HG02981 (cell line): Measurements from ENCODE around the gene RBKS.
"Not testable (repeated sequence)": the region's sequence is repeated elsewhere in the genome, so short reads cannot be mapped to it uniquely, and the experiment has no call there.

Experiments
- ATAC-seq: cut with Tn5 transposase; IDR thresholded peaks from one replicate; pipeline ENCODE4 v1.9.1; 2021; ENCODE audit warnings: mild to moderate bottlenecking, moderate library complexity; ENCODE audit not compliant: unreplicated experiment

RBKS gene

DNA sequence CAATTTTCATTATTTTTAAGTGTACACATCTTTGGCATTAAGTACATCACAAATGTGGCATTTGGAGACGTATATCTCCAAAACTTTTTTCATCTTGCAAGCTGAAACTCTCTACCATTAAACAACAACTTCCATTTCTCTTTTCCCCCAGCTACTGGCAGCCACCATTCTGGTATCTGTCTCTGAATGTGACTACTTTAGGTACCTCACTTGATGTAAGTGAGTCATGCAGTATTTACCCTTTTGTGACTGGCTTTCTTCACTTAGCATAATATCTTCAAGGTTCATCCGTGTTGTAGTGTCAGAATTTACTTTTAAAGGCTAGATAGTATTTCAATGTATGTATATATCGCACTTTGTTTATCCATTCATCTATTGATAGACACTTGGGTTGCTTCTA lies 17.4 kb upstream of the RBKS start:
- no peak for ATAC-seq

DNA sequence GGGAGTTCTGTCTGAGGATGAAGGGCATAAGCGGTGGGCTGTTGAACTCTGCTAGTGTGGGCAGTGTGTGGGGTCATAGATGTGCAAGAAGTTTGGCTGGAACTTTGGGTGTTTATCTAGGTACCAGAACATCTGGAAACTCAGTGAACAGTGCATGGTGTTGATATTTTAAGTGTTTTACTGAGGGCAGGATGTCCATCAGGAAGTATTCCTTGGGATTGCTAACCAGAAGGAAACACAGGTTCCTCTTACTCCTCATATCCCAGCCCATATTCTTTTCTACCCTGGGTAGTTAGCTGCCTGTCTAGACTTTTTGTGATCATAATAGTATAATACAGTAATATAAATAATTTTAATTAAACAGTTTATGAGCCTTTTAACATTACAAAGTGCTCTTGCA lies 15.9 kb upstream of the RBKS start:
- no peak for ATAC-seq

DNA sequence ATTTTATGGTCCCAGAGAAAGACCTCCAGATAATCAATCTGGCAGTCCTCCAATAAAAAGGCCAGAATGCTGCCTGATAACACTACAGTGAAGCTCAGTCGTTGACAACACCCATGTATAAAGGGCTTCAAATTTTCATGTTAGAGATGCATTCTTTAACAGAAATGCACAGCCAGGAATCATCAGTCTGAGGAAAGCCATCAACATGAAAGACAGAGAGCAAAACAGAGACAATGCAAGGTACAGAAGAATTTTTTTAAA lies 14.1 kb upstream of the RBKS start:
- ATAC-seq, result no peak

DNA sequence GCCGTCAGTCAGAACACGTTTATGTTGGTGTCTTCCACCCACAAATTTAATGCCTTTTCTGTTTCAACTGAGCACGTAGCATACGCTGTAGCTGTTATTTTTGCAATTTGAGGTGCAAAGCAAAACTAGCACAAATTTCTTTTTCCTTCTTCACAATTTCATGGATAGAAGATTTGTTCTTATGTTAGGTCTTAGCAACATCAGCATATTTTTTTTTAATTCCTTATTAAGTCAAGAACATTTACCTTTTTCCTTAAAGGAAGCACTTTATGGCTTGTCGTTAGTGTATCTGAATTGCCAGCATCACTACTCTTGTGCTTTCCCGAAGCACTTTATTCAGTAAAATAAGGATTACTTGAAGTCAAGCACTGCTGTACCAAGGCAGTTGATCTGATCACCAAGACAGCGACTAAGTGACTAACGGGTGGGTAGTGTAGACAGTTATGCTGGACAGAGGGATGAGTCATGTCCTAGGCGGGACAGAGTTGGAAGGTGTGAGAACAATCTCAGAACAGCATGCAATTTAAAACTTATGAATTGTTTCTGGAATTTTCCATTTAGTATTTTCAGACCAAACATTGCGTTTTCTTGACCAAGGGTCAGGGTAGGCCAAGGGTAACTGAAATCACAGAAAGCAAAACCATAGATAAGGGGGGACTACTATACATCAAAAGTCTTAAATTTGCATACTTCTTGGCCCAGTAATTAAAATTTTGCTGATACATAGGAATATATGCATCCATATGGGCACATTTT lies 13.6 kb upstream of the RBKS start:
- ATAC-seq, result no peak

DNA sequence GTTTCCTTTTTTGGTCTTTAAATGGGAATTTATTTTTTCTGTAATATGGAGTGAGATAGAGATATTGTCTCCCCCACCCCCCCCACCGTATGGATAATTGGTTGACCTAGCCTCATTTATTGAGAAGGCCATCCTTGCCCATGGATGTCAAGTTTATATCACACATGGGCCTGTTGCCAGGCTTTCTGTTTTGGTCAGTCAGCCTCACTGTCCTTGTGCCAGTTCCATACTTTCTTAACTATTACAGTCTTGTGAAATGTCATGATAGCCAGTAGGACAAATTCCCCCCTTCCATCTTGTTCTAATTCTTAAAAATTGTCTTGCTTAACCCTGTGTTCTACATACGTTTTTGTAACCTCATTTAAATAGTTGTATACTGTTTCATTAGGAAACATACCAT lies 12.8 kb upstream of the RBKS start:
- ATAC-seq, result no peak

DNA sequence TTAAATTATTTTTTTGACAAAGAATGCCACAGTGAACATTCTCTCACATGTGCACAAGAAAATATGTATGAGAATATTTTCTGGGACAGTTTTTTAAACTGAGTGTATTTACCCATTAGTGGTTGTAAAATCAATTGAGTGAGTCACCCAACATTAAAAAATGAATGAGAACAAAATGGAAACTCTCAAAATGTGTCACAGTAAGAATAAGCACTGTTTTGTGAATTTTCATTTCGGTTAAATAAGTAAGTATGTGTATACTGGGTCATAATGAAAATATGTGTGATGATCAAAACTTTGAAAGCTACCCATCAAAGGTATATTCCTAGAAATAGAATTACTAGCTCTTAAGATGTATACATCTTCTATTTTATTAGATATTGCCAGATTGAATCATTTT lies 11.9 kb upstream of the RBKS start:
- no peak for ATAC-seq

DNA sequence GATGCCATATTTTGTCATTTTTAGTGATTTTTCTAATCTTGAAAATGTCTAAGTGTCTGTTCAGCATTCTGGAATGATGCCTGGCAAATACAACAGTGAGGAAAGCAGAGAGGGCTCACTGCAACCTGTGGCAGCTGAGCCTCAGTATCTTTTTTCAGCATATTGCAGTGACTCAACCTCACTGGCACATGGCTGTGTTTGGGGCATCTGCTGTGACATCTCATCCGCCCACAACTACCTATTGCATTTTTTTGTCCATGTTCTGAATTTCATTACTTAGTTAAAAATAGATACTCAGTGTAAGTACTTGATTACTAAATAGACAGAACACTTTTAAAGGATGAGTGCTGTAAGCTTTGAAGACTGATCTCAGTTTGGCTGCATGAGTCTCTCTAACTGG lies 11.0 kb upstream of the RBKS start:
- ATAC-seq, result no peak

DNA sequence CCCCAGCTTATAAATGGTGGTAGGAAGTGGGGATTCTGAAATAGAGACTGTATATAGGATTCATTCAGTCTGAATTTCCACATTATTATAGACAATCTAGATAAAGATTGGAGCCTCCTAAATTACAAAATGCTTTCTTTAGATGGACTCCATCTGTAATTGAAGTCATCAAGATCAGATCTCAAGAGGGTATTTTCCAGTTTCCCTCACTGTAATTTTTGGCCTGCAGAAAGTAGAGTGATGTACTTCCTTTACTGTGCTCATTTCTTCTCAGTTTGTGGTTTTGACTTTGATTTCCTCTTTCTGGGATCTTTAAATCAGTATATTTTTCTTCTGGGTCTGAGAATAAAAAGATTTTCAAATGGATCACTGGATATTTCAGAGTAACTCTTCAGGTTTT lies 7.5 kb upstream of the RBKS start:
- ATAC-seq, result no peak

DNA sequence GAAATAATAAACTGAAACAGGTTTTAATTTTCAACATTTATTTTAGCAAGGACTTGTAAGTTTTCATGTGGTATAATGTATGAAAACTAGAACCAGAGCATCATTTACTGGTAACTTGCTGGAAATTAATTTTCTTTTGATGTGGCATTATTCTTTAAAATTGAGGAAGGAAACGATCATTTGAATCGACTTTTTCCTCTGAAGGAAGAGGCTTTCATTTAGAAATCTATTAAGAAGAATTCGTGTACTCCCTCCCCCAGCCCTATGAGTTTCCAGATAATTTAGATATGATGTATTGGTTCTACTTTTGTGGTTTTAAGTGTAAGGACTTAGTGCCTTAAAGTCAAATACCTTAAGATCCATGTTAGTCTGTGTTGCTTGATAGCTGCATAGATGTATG lies 2.8 kb upstream of the RBKS start:
- no peak for ATAC-seq

DNA sequence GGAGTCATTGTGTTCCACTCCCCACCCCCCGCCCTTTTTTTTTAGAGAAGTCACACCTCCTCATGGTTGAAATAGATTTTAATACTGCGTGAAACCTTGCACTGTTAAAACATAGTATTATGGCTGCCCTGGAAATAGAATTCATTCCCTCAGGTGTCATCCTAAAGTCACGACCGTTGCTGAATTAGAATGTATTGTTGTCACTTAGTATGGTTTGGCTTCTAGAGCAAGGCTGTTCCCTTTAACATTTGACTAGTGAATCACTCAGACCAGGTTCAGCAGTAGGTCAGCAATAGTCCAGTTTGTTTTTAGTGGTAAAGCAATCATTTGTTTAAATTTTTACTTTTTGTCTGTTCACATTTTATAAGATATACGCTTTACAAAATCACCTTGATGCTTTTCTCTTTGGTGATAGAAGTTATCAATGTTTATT lies 1.5 kb upstream of the RBKS start:
- ATAC-seq, result no peak

DNA sequence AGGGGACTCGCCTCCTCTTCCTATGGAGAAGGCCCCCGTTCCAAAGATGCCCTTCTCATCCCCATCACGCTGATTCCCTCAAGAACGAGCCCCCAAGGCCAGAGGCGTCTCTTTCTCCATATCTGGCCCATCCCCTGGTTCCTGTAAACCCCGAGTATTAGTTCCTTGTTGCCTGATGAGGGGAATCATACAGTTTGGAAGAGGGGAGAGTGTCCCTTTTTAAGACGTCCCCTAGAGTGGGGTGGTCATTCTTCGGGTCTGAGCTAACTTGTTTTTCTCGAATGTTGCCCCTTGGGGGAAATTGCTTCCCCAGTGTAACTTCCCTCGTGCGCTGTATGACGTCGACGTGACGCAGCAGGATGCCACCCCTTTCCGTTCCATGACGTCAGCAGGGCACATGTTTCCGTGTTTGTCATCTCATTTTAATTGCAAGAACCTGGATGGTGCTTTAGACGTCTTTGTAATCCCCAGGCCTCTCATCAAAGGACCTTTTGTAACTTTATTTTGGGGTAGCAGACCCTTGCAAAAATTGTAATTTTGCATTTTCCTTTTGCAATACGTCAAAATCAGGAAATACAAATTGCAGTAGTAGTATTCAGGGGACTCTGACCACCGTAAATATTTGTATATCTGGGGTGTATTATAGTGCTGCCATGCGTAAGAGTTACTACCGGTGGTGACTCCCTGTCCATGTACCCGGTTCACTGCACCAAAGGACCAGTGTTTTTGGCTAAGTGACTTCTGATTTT lies 911 bp upstream of the RBKS start:
- ATAC-seq, result peak; percentile 31

DNA sequence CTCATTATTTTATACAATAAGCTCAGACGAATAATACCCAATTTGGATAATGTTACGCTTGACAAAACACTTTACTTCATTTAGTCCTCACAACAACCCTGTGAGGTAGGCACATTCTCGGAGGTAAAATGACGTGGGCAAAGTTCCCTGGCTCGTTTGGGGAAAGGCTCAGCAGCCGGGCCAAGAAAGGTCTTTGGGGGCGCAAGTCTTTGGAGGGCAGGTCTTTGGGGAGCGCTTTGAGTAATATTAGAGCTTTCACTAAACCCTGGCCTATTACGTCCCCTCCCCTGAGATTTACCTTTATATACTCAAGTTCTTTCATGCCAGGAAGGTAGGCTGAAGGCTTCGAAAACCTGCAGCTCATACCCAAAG lies 427 bp downstream of the RBKS start:
- no peak for ATAC-seq

DNA sequence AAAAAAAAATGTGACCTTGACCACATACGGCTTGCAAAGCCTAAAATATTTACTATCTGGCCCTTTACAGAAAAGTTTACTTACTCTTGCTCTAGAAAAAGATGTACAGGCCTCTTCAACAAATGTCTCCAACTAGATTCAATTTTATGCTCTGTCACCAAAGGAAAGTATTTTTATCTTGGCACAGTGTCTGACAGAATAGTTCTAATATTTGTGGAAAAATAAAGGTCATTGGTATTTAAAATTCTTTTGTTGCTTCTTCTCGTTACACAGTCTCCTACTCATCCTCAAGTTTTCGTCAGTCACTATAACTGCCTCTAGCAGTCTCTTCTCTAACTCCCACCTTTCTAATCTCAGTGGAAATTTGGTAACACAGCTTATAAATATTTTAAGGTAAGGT lies 1.4 kb downstream of the RBKS start:
- no peak for ATAC-seq

DNA sequence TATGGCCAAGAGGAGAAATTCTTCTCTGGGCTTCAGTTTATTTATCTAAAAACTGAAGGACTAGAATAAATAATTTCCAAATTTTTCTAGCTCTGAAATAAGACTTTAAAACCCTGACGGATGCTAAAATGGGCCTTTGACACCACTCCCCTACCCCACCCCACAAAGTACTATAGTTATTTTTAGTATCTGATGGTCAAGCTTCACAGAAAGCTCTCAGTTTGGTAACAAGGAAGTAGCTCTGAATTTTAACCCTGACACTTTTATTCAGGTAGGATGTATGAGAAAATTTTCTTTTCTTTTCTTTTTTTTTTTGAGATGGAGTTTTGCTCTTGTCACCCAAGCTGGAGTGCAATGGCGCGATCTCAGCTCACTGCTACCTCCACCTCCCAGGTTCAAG lies 2.4 kb downstream of the RBKS start:
- ATAC-seq, result no peak

DNA sequence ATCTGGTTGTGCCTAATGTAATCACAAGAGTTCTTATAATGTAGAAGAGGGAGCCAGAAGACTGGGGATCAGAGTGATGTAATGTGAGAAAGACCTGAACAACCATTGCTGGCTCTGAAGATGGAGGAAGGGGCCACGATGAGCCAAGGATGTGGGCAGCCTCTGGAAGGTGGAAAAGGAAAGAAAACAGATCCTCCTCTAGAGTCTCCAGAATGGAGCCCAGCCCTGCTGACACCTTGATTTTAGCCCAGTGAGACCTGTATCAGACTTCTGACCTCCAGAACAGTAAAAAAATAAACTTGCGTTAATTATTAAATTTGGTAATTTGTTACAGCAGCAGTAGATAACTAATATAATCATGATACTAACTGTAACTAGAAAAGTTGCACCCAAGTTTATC lies 3.1 kb downstream of the RBKS start:
- ATAC-seq, result no peak

DNA sequence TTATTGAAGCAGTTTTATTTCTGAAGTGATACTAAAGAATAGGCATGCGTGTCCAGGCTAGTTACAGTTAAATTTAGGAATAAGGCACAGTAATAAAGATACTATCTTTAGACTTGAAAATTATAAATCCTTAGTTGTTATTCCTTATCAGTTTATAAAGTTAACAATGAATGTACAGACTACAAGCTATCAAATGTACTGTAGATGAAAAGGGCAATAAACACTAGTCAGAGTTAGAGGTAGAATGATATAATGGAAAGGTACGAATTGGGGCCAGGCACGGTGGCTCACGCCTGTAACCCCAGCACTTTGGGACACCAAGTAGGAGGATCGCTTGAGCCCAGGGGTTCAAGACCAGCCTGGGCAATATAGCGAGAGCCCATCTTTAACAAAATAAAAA lies 3.9 kb downstream of the RBKS start:
- ATAC-seq, result no peak

DNA sequence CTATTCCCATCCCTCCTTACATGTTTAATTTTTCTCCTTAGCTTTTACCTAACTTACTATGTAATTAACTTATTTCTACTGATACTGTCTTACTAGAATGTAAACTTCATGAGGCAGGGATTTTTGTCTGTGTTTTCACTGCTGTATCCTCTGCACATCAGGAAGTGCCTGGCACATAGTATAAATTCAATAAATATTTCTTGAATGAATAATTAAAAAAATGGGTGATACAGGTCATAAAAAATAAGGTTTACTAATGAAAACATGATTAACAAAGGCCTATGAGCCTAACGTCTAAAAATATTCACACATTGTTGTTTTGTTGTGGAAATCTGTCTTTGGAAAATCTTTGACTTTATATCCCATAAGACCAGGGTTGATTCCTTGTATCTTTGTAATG lies 4.5 kb downstream of the RBKS start:
- ATAC-seq, result no peak

DNA sequence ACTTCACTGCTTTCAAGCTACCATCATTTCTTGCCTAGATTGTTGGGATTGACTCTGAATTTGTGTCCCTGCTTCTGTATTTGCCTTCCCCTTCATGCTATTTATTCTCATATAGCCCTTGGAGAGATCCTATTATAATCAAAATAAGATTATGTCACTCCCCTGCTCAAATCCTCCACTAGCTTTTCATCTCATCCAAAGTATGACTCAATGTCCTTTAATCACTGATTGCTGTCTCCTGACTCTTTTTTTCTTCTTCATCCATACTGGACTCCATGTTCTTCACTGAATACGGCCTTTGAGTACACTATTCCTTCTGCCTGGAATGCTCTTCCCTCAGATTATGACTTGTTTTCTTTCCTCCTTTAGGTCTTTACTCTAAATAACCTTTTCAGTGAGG lies 5.0 kb downstream of the RBKS start:
- no peak for ATAC-seq

DNA sequence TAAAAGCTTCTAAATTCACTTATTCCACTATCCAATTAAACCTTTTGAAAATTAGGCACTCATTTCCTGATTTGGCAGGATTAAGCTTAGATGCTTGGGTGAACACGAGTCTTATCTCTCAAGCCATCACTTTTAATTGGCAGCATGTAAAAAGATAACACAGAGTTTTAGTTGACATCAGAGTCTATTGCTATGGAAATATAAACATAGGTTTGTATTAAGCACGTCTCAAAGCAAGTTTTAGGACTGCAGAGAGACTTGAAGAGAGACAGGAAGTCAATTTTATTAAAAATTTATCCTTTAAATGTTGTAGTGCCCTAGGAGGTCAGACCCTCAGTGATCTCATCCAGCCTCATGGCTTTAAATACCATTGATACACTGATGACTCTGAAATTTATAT lies 5.6 kb downstream of the RBKS start:
- ATAC-seq, result no peak

DNA sequence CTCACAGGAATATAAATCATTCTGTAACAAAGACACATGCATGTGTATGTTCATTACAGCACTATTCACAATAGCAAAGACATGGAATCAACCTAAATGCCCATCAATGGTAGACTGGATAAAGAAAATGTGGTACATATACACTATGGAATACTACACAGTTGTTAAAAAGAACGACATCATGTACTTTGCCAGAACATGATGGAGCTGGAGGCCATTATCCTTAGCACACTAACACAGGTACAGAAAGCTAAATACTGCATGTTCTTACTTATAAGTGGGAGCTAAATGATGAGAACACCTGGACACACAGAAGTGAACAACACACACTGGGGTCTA lies 7.6 kb downstream of the RBKS start:
- ATAC-seq, result not testable (repeated sequence)

DNA sequence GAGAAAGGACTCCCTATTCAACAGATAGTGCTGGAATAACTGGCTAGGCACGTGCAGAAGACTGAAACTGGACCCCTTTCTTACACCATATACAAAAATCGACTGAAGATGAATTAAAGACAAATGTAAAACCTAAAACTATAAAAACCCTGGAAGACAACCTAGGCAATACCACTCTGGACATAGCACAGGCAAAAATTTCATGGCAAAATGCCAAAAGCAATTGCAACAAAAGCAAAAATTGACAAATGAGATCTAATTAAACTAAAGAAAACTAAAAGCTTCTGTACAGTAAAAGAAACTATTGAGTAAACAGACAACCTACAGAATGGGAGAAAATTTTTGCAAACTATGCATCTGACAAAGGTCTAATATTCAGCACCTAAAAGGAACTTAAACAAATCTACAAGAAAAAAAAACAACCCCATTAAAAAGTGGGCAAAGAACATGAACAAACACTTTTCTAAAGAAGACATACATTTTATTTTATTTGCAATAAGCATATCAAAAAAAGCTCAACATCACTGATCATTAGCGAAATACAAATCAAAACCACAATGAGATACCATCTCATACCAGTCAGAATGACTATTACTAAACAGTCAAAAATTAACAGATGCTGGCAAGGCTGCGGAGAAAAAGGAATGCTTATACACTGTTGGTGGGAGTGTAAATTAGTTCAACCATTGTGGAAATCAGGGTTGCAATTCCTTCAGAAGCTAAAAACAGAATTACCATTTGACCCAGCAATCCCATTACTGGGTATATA lies 8.2 kb downstream of the RBKS start:
- not testable (repeated sequence) for ATAC-seq

DNA sequence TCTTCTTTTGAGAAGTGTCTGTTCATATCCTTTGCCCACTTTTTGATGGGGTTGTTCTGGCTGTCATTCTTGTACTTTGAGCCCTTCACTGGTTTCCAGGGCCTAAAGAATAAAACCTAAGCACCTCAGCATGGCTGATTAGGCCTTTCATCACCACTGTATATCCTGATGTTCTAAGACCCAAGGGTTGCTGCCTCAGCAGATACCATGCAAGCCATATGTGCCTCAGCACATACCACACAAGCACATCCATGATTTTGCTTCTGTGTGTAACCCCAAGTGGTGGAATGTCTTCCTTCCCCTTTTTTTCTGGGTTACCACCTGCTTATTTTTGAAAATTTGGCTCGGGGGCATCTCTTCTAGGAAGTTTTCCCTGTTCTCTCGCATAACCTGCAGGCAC lies 11.4 kb downstream of the RBKS start:
- ATAC-seq, result no peak
